Endodermal cell (in vitro differentiated cells): ENCODE measurements around the gene GATB. TPM values are rescaled to one million over a fixed set of nuclear protein-coding genes. Genes with fewer than 3 reads are reported as not detected.

Experiments
- DNase-seq: peaks from one replicate; pipeline ENCODE4 v3.0.0-alpha.2; 2017
- H3K27ac ChIP-seq: 2 replicates; pipeline ENCODE4 v1.5.1; 2013; ENCODE audit warnings: mild to moderate bottlenecking, low read depth, low read length, moderate library complexity
- H3K27me3 ChIP-seq: 2 replicates; pipeline ENCODE4 v1.6.1; 2013; ENCODE audit warnings: mild to moderate bottlenecking, low read length, moderate library complexity; ENCODE audit not compliant: insufficient read depth, control insufficient read depth, poor library complexity, severe bottlenecking
- H3K36me3 ChIP-seq: 2 replicates; pipeline ENCODE4 v1.7.0; 2013; ENCODE audit warnings: mild to moderate bottlenecking, low read length, moderate library complexity; ENCODE audit not compliant: control insufficient read depth, insufficient read depth
- H3K4me1 ChIP-seq: one replicate; pipeline ENCODE4 v1.7.0; 2013; ENCODE audit warnings: low read length; ENCODE audit not compliant: control insufficient read depth, insufficient read depth
- H3K4me3 ChIP-seq: 2 replicates; pipeline ENCODE4 v1.5.1; 2013; ENCODE audit warnings: mild to moderate bottlenecking, low read length, moderate library complexity
- H3K9ac ChIP-seq: 2 replicates; pipeline ENCODE4 v1.6.1; 2013; ENCODE audit warnings: mild to moderate bottlenecking, low read length, moderate library complexity; ENCODE audit not compliant: poor library complexity, severe bottlenecking; ENCODE audit errors: extremely low read depth
- H3K9me3 ChIP-seq: 2 replicates; pipeline ENCODE4 v1.6.1; 2013; ENCODE audit warnings: mild to moderate bottlenecking, low read length, moderate library complexity; ENCODE audit not compliant: control insufficient read depth
- H3K27ac Mint-ChIP-seq: 2 replicates; pipeline ENCODE4 v1.8.0; 2020; ENCODE audit warnings: mixed read lengths
- H3K27me3 Mint-ChIP-seq: 2 replicates; pipeline ENCODE4 v1.8.0; 2021; ENCODE audit warnings: mild to moderate bottlenecking, mixed read lengths; ENCODE audit not compliant: insufficient read depth
- H3K36me3 Mint-ChIP-seq: 2 replicates; pipeline ENCODE4 v1.8.0; 2020; ENCODE audit warnings: low read depth, mixed read lengths
- H3K4me1 Mint-ChIP-seq: 2 replicates; pipeline ENCODE4 v1.8.0; 2020; ENCODE audit warnings: mixed read lengths
- H3K4me3 Mint-ChIP-seq: 2 replicates; pipeline ENCODE4 v1.8.0; 2020; ENCODE audit warnings: mild to moderate bottlenecking, moderate library complexity, mixed read lengths
- H3K9me3 Mint-ChIP-seq: 2 replicates; pipeline ENCODE4 v1.8.0; 2020; ENCODE audit warnings: mild to moderate bottlenecking, mixed read lengths
- WGBS, 2 experiments: methylation state at CpG; one replicate each; pipeline versions ENCODE4 v1.1.5 to v1.1.7; 2013; ENCODE audit warnings: missing lambda C conversion rate in 2 of 2, mixed read lengths in 1 of 2; ENCODE audit not compliant: insufficient coverage in 1 of 2, insufficient read length in 1 of 2; 5-methylcytosine and 5-hydroxymethylcytosine counted together
- total RNA-seq, 2 donors: library from RNA; stranded (reverse); fragmentation: NEBNext Ultra II Directional in 1 of 2; extraction: Animal tissue kit (Norgen Biotek cat#: 25700) in 1 of 2; gene quantifications; 2 replicates in 1 of 2; 3 replicates in 1 of 2; pipeline ENCODE4 v1.2.1, GENCODE V29; 2021
- TF ChIP-seq, protein P1 (sequence below): fragments of 200-600 bp; sonication (generic); conservative IDR thresholded peaks from 2 replicates; pipeline ENCODE4 v1.5.0; 2021; ENCODE audit warnings: antibody characterized with exemption, mild to moderate bottlenecking

The GATB gene
- total RNA-seq, 2 donors from 2014 or later = 18.3 to 20.5 TPM

DNA sequence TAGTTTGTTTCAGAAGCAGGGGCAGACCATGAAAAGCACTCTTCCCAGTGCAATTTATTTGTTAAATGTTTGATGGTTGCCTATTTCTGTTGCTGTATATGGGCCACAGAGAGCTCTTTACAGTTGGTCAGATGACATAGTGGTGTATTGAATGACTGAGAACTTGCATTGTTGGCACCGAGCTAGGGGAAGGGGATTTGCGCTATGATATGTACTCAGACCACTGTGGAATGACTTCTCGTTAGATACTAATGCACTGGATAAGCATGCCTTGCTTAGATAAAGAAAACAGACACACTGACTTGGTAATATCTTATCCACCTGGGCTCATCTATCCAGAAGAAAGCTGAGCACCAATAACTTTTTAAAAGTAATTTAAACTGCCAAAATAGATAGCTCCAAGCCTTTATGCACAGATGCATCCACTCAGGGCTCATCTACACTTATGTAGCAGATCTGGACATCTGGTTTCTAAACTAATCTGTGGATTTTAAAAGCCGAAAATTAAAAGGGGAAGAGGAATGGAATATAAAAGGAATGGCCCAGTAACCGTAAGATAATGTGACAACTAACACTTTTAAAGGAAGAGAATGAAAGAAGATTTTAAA lies 132.7 kb downstream of the GATB start:
- no peaks in the 10 kb centered on the region for H3K4me1 ChIP-seq
- WGBS, 2 experiments = 92 to 93% methylated on average over 5 of the region's 5 CpGs
- Mint-ChIP-seq H3K4me1 (peaks cover 10% of the 10 kb centered on the region), H3K27me3 (peaks cover 23% of the 10 kb centered on the region), H3K27ac (no peak overlapping the region), H3K36me3 (peaks cover 7% of the 10 kb centered on the region), H3K4me3 (no peak overlapping the region), H3K9me3 (no peaks in the 10 kb centered on the region)
- no peak for DNase-seq
- no peak overlapping the region for H3K9ac ChIP-seq
- TF ChIP-seq, protein P1, sequence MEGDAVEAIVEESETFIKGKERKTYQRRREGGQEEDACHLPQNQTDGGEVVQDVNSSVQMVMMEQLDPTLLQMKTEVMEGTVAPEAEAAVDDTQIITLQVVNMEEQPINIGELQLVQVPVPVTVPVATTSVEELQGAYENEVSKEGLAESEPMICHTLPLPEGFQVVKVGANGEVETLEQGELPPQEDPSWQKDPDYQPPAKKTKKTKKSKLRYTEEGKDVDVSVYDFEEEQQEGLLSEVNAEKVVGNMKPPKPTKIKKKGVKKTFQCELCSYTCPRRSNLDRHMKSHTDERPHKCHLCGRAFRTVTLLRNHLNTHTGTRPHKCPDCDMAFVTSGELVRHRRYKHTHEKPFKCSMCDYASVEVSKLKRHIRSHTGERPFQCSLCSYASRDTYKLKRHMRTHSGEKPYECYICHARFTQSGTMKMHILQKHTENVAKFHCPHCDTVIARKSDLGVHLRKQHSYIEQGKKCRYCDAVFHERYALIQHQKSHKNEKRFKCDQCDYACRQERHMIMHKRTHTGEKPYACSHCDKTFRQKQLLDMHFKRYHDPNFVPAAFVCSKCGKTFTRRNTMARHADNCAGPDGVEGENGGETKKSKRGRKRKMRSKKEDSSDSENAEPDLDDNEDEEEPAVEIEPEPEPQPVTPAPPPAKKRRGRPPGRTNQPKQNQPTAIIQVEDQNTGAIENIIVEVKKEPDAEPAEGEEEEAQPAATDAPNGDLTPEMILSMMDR = no peak
- no peak overlapping the region for H3K27ac ChIP-seq
- peaks cover 11% of the 10 kb centered on the region for H3K27me3 ChIP-seq
- no peaks in the 10 kb centered on the region for H3K36me3 ChIP-seq
- peaks cover under 1% of the 10 kb centered on the region for H3K9me3 ChIP-seq
- no peak overlapping the region for H3K4me3 ChIP-seq

DNA sequence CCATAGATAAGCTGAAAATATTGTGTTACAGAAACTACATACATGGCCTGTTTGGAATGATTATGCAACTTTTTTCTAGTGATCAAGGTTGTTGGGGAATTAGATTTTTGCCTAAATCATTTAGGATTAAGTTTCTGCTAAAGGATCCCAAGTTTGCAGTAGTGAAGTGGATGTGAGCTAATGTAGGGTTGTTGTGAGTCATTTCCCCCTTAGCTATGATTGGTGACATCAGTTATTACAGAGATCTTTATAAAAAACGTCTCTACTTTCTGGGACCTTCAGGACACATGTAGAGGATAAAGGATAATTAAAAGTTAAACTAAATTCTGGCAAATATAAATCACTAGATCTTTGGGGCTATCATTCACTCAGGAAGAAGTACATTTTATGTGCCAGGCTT lies 133.3 kb downstream of the GATB start:
- Histone ChIP-seq H3K4me3 (no peak overlapping the region), H3K36me3 (no peaks in the 10 kb centered on the region), H3K4me1 (no peaks in the 10 kb centered on the region), H3K27me3 (peaks cover 11% of the 10 kb centered on the region), H3K27ac (no peak overlapping the region), H3K9ac (no peak overlapping the region), H3K9me3 (no peaks in the 10 kb centered on the region)
- Mint-ChIP-seq H3K27ac (no peak overlapping the region), H3K4me3 (no peak overlapping the region), H3K4me1 (peaks cover 10% of the 10 kb centered on the region), H3K9me3 (no peaks in the 10 kb centered on the region), H3K27me3 (peaks cover 17% of the 10 kb centered on the region), H3K36me3 (peaks cover under 1% of the 10 kb centered on the region)
- 85% methylated on average over 1 of the region's 1 CpG; no CpG with 5 or more reads in 1 of the 2 experiments for WGBS, 2 experiments
- no peak for DNase-seq
- TF ChIP-seq, protein P1 = no peak

DNA sequence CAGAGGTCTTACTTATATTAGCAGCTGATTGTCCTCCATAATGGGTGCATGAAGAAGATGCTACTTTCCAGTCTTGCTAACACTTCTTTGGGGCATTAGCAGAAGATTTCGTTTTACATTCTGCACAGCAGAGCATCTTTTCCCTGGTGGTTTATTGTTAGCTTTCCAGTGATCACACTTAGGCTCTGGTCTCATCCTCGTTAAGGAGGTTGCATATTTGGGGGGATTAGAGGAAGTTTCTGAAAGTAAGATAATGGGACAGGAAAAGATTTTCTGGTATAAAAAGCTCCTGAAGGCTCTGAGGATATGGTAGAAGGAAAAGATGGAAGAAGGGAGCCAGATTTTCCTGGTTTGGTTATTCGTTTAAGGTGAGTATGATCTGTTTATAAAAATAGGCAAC lies 134.1 kb downstream of the GATB start:
- Mint-ChIP-seq H3K27me3 (peaks cover 16% of the 10 kb centered on the region), H3K4me1 (peaks cover 10% of the 10 kb centered on the region), H3K27ac (no peak overlapping the region), H3K9me3 (no peaks in the 10 kb centered on the region), H3K4me3 (no peak overlapping the region), H3K36me3 (no peaks in the 10 kb centered on the region)
- no peaks in the 10 kb centered on the region for H3K9me3 ChIP-seq
- no peak overlapping the region for H3K4me3 ChIP-seq
- H3K4me1 ChIP-seq = no peaks in the 10 kb centered on the region
- H3K27ac ChIP-seq = no peak overlapping the region
- TF ChIP-seq, protein P1 = no peak
- WGBS, 2 experiments = 74 to 92% methylated on average over 3 of the region's 3 CpGs
- no peak for DNase-seq
- H3K9ac ChIP-seq = no peak overlapping the region
- H3K36me3 ChIP-seq = no peaks in the 10 kb centered on the region
- H3K27me3 ChIP-seq = peaks cover 10% of the 10 kb centered on the region
